GM12878 (cell line): Measurements from ENCODE around the gene SLC10A1. TPM values are rescaled to one million over a fixed set of nuclear protein-coding genes. Genes with fewer than 3 reads are reported as not detected.

Experiments used
- CHD2 ChIP-seq: IDR thresholded peaks from 2 replicates; pipeline ENCODE4 v1.6.1; 2011; ENCODE audit warnings: low read depth, low read length, improper control_type of control experiment, borderline replicate concordance
- CHD4 ChIP-seq: fragments of 200-600 bp; sonication (generic); IDR thresholded peaks from 2 replicates; pipeline ENCODE4 v1.6.1; 2016; ENCODE audit warnings: mild to moderate bottlenecking
- DPF2 ChIP-seq: fragments of 450-650 bp; IDR thresholded peaks from 2 replicates; pipeline ENCODE4 v1.6.1; 2017; ENCODE audit warnings: mild to moderate bottlenecking
- FOXM1 ChIP-seq: IDR thresholded peaks from 2 replicates; pipeline ENCODE4 v1.6.1; 2012; ENCODE audit warnings: low read depth, mild to moderate bottlenecking, inconsistent platforms, low read length, moderate library complexity
- GATAD2B ChIP-seq: fragments of 450-650 bp; conservative IDR thresholded peaks from 2 replicates; pipeline ENCODE4 v1.6.1; 2017; ENCODE audit warnings: low read depth, mild to moderate bottlenecking, moderate library complexity
- HSF1 ChIP-seq: fragments of 150-350 bp; IDR thresholded peaks from 2 replicates; pipeline ENCODE4 v1.6.1; 2014; ENCODE audit warnings: mild to moderate bottlenecking, low read depth, low read length
- MEF2B ChIP-seq: fragments of 450-650 bp; IDR thresholded peaks from 2 replicates; pipeline ENCODE4 v1.6.1; 2018; ENCODE audit warnings: mild to moderate bottlenecking, moderate library complexity; ENCODE audit not compliant: partially characterized antibody, poor library complexity, severe bottlenecking
- MTA3 ChIP-seq: IDR thresholded peaks from 2 replicates; pipeline ENCODE4 v1.6.1; 2012; ENCODE audit warnings: low read length, inconsistent platforms, borderline replicate concordance
- NFYA ChIP-seq: IDR thresholded peaks from 2 replicates; pipeline ENCODE4 v1.6.1; 2011; ENCODE audit warnings: low read depth, mild to moderate bottlenecking, low read length, improper control_type of control experiment, borderline replicate concordance
- NKRF ChIP-seq: fragments of 450-650 bp; conservative IDR thresholded peaks from 2 replicates; pipeline ENCODE4 v1.6.1; 2017; ENCODE audit warnings: mild to moderate bottlenecking, moderate library complexity
- PAX5 ChIP-seq: IDR thresholded peaks from 2 replicates; pipeline ENCODE4 v1.6.1; 2011; ENCODE audit warnings: low read depth, low read length, borderline replicate concordance
- PAX8 ChIP-seq: fragments of 450-650 bp; IDR thresholded peaks from 2 replicates; pipeline ENCODE4 v1.6.1; 2017; ENCODE audit warnings: mild to moderate bottlenecking, moderate library complexity
- POLR2A ChIP-seq: IDR thresholded peaks from 2 replicates; pipeline ENCODE4 v1.6.1; 2011; ENCODE audit warnings: low read depth, mild to moderate bottlenecking, low read length
- POLR2AphosphoS5 ChIP-seq: IDR thresholded peaks from 2 replicates; pipeline ENCODE4 v1.6.1; 2011; ENCODE audit warnings: mild to moderate bottlenecking, low read length, inconsistent platforms
- RAD51 ChIP-seq: fragments of 450-650 bp; IDR thresholded peaks from 2 replicates; pipeline ENCODE4 v1.6.1; 2016; ENCODE audit warnings: moderate library complexity, mild to moderate bottlenecking, inconsistent platforms
- RELA ChIP-seq: fragments of 450-650 bp; IDR thresholded peaks from 2 replicates; pipeline ENCODE4 v1.8.0; 2014; ENCODE audit warnings: borderline replicate concordance; ENCODE audit not compliant: partially characterized antibody
- SUZ12 ChIP-seq: fragments of 200-600 bp; sonication (generic); IDR thresholded peaks from one replicate; pipeline ENCODE4 v1.6.1; 2018; ENCODE audit warnings: antibody characterized with exemption, mild to moderate bottlenecking; ENCODE audit not compliant: unreplicated experiment
- TCF7 ChIP-seq: IDR thresholded peaks from 2 replicates; pipeline ENCODE4 v1.6.1; 2014; ENCODE audit warnings: antibody characterized with exemption, borderline replicate concordance
- USF1 ChIP-seq: IDR thresholded peaks from 2 replicates; pipeline ENCODE4 v1.6.1; 2011; ENCODE audit warnings: borderline replicate concordance, low read depth, mild to moderate bottlenecking, moderate library complexity, mixed read lengths, low read length; ENCODE audit not compliant: insufficient read depth; ENCODE audit errors: extremely low read length
- WRNIP1 ChIP-seq: IDR thresholded peaks from 2 replicates; pipeline ENCODE4 v1.6.1; 2011; ENCODE audit warnings: low read depth, low read length, improper control_type of control experiment, borderline replicate concordance
- polyA plus RNA-seq, 11 experiments: library from polyadenylated mRNA; depleted of rRNA in 4 of 11; unstranded in 6 of 11; stranded (reverse) in 5 of 11; fragments of >200 nt; fragmentation: Nextera tagmentation in 4 of 11; fragmentation: Illumina TruSeq in 1 of 11; extraction: Ambion mirVana in 4 of 11; extraction: Trizol in 1 of 11; gene quantifications; 1 replicate in 1 of 11; 2 replicates in 10 of 11; pipeline versions ENCODE4 v1.2.1 to v1.2.3, GENCODE V29; 2011 to 2016; ENCODE audit warnings: inconsistent platforms in 2 of 11, missing spikeins in 2 of 11, low read depth in 1 of 11
- total RNA-seq, 4 experiments: library from RNA; depleted of rRNA in 3 of 4; stranded (reverse); fragments of >200 nt in 3 of 4; fragmentation: Illumina TruSeq in 1 of 4; extraction: Trizol in 1 of 4; gene quantifications; 2 replicates each; pipeline versions ENCODE4 v1.2.1 to v1.2.3, GENCODE V29; 2013 to 2021
- TF ChIP-seq, protein P1 (sequence below): fragments of 450-650 bp; IDR thresholded peaks from 2 replicates; pipeline ENCODE4 v1.6.1; 2017; ENCODE audit warnings: borderline replicate concordance
- TF ChIP-seq, protein P2 (sequence below): fragments of 450-650 bp; IDR thresholded peaks from 2 replicates; pipeline ENCODE4 v1.6.1; 2017; ENCODE audit warnings: antibody characterized with exemption, mild to moderate bottlenecking, moderate library complexity

The SLC10A1 gene
- total and polyA plus RNA-seq, 10 of the 15 experiments (the other 5 are each of a cell fraction or from before 2014, with no cell fraction given) = 0.15 to 0.16 TPM; not detected in 8

- TF ChIP-seq PAX8 = no peak
- no peak for TF ChIP-seq CHD2
- no peak for TF ChIP-seq SUZ12
- no peak for TF ChIP-seq MTA3
- TF ChIP-seq NKRF = peak; percentile 34; the same call in 1 of the 2 replicates
- no peak for TF ChIP-seq PAX5
- 0 out of 2 replicates have a peak, but pooled peaks have one; percentile 42 for TF ChIP-seq FOXM1
- TF ChIP-seq DPF2 = peak; percentile 60; the same call in 1 of the 2 replicates
- no peak for TF ChIP-seq POLR2A
- no peak for TF ChIP-seq WRNIP1
- TF ChIP-seq, protein P1, sequence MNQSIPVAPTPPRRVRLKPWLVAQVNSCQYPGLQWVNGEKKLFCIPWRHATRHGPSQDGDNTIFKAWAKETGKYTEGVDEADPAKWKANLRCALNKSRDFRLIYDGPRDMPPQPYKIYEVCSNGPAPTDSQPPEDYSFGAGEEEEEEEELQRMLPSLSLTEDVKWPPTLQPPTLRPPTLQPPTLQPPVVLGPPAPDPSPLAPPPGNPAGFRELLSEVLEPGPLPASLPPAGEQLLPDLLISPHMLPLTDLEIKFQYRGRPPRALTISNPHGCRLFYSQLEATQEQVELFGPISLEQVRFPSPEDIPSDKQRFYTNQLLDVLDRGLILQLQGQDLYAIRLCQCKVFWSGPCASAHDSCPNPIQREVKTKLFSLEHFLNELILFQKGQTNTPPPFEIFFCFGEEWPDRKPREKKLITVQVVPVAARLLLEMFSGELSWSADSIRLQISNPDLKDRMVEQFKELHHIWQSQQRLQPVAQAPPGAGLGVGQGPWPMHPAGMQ = no peak
- TF ChIP-seq POLR2AphosphoS5 = no peak
- no peak for TF ChIP-seq RAD51
- TF ChIP-seq, protein P2, sequence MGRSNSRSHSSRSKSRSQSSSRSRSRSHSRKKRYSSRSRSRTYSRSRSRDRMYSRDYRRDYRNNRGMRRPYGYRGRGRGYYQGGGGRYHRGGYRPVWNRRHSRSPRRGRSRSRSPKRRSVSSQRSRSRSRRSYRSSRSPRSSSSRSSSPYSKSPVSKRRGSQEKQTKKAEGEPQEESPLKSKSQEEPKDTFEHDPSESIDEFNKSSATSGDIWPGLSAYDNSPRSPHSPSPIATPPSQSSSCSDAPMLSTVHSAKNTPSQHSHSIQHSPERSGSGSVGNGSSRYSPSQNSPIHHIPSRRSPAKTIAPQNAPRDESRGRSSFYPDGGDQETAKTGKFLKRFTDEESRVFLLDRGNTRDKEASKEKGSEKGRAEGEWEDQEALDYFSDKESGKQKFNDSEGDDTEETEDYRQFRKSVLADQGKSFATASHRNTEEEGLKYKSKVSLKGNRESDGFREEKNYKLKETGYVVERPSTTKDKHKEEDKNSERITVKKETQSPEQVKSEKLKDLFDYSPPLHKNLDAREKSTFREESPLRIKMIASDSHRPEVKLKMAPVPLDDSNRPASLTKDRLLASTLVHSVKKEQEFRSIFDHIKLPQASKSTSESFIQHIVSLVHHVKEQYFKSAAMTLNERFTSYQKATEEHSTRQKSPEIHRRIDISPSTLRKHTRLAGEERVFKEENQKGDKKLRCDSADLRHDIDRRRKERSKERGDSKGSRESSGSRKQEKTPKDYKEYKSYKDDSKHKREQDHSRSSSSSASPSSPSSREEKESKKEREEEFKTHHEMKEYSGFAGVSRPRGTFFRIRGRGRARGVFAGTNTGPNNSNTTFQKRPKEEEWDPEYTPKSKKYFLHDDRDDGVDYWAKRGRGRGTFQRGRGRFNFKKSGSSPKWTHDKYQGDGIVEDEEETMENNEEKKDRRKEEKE = no peak
- no peak for TF ChIP-seq USF1
- TF ChIP-seq MEF2B = no peak
- TF ChIP-seq HSF1 = no peak
- no peak for TF ChIP-seq NFYA
- peak; percentile 90 for TF ChIP-seq GATAD2B
- no peak for TF ChIP-seq CHD4
- peak; percentile 15 for TF ChIP-seq RELA
- TF ChIP-seq TCF7 = no peak
Observed at GRCh38 chr14:69726761-69727511, 70.1 kb downstream of the SLC10A1 start (continued).
